Measurements from ENCODE around the gene ZDHHC20.

GRCh38 chr13:21429211-21429610, 29.9 kb downstream of the ZDHHC20 start:
- TF ChIP-seq CTCF (IDR thresholded peaks at IDR 0.05) (no peak), POLR2A (IDR thresholded peaks at IDR 0.05) (no peak), POLR2AphosphoS5 (IDR thresholded peaks at IDR 0.05) (no peak)
